ENCODE measurements around the gene RPL15. TPM values are rescaled to one million over a fixed set of nuclear protein-coding genes. Genes with fewer than 3 reads are reported as not detected.

The RPL15 gene
- total and polyA plus RNA-seq, 2 of the 8 experiments (the other 6 are each of a cell fraction or from before 2014, with no cell fraction given) = 2,819 to 6,473 TPM

DNA sequence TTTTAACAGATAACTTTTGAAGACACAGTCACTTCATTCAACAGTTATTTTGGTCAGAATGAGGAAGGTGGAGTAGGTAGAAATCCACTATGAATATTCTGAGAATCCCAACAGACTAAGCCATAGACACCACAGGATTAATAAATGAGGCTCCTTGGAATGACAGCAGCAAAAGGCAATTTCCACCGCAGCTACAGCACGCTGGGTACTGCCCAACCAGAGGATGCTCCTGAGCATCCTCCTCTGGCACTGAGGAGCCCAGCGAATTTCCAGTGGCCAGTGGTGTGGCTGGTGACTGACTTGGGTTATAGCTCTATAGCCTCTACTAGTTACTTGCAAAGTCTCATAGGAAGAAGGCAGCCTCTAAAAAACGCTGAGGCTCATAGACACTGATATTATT is 24.5 kb downstream of the RPL15 start (continued):
- TF ChIP-seq, protein P1, sequence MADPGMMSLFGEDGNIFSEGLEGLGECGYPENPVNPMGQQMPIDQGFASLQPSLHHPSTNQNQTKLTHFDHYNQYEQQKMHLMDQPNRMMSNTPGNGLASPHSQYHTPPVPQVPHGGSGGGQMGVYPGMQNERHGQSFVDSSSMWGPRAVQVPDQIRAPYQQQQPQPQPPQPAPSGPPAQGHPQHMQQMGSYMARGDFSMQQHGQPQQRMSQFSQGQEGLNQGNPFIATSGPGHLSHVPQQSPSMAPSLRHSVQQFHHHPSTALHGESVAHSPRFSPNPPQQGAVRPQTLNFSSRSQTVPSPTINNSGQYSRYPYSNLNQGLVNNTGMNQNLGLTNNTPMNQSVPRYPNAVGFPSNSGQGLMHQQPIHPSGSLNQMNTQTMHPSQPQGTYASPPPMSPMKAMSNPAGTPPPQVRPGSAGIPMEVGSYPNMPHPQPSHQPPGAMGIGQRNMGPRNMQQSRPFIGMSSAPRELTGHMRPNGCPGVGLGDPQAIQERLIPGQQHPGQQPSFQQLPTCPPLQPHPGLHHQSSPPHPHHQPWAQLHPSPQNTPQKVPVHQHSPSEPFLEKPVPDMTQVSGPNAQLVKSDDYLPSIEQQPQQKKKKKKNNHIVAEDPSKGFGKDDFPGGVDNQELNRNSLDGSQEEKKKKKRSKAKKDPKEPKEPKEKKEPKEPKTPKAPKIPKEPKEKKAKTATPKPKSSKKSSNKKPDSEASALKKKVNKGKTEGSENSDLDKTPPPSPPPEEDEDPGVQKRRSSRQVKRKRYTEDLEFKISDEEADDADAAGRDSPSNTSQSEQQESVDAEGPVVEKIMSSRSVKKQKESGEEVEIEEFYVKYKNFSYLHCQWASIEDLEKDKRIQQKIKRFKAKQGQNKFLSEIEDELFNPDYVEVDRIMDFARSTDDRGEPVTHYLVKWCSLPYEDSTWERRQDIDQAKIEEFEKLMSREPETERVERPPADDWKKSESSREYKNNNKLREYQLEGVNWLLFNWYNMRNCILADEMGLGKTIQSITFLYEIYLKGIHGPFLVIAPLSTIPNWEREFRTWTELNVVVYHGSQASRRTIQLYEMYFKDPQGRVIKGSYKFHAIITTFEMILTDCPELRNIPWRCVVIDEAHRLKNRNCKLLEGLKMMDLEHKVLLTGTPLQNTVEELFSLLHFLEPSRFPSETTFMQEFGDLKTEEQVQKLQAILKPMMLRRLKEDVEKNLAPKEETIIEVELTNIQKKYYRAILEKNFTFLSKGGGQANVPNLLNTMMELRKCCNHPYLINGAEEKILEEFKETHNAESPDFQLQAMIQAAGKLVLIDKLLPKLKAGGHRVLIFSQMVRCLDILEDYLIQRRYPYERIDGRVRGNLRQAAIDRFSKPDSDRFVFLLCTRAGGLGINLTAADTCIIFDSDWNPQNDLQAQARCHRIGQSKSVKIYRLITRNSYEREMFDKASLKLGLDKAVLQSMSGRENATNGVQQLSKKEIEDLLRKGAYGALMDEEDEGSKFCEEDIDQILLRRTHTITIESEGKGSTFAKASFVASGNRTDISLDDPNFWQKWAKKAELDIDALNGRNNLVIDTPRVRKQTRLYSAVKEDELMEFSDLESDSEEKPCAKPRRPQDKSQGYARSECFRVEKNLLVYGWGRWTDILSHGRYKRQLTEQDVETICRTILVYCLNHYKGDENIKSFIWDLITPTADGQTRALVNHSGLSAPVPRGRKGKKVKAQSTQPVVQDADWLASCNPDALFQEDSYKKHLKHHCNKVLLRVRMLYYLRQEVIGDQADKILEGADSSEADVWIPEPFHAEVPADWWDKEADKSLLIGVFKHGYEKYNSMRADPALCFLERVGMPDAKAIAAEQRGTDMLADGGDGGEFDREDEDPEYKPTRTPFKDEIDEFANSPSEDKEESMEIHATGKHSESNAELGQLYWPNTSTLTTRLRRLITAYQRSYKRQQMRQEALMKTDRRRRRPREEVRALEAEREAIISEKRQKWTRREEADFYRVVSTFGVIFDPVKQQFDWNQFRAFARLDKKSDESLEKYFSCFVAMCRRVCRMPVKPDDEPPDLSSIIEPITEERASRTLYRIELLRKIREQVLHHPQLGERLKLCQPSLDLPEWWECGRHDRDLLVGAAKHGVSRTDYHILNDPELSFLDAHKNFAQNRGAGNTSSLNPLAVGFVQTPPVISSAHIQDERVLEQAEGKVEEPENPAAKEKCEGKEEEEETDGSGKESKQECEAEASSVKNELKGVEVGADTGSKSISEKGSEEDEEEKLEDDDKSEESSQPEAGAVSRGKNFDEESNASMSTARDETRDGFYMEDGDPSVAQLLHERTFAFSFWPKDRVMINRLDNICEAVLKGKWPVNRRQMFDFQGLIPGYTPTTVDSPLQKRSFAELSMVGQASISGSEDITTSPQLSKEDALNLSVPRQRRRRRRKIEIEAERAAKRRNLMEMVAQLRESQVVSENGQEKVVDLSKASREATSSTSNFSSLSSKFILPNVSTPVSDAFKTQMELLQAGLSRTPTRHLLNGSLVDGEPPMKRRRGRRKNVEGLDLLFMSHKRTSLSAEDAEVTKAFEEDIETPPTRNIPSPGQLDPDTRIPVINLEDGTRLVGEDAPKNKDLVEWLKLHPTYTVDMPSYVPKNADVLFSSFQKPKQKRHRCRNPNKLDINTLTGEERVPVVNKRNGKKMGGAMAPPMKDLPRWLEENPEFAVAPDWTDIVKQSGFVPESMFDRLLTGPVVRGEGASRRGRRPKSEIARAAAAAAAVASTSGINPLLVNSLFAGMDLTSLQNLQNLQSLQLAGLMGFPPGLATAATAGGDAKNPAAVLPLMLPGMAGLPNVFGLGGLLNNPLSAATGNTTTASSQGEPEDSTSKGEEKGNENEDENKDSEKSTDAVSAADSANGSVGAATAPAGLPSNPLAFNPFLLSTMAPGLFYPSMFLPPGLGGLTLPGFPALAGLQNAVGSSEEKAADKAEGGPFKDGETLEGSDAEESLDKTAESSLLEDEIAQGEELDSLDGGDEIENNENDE (IDR thresholded peaks at IDR 0.05; ENCODE audit: insufficient replicate concordance, low read length) = no peak
- no peak for TF ChIP-seq CHD1 (IDR thresholded peaks at IDR 0.05; ENCODE audit: low read depth, low read length)
- no peak for TF ChIP-seq HDAC2 (IDR thresholded peaks at IDR 0.05; ENCODE audit: borderline replicate concordance in 1 of 2, low read depth in 2 of 2, low read length in 2 of 2)
- no peak for TF ChIP-seq SP2 (IDR thresholded peaks at IDR 0.05; ENCODE audit: low read length)
- TF ChIP-seq EGR1 (IDR thresholded peaks at IDR 0.05; ENCODE audit: borderline replicate concordance, low read depth, low read length) = no peak
- TF ChIP-seq, protein P2, sequence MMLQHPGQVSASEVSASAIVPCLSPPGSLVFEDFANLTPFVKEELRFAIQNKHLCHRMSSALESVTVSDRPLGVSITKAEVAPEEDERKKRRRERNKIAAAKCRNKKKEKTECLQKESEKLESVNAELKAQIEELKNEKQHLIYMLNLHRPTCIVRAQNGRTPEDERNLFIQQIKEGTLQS (IDR thresholded peaks at IDR 0.05; ENCODE audit: insufficient read depth, low read depth, low read length) = no peak
- no peak for TF ChIP-seq TCF12 (IDR thresholded peaks at IDR 0.05; ENCODE audit: low read depth, low read length)
- no peak for TF ChIP-seq SRF (IDR thresholded peaks at IDR 0.05; ENCODE audit: low read depth, low read length)
- TF ChIP-seq GTF2F1 (IDR thresholded peaks at IDR 0.05; ENCODE audit: borderline replicate concordance, low read depth, low read length) = no peak
- TF ChIP-seq TAF7 (optimal IDR thresholded peaks at IDR 0.05; ENCODE audit: borderline replicate concordance, low read depth, low read length) = no peak
- TF ChIP-seq, protein P3, sequence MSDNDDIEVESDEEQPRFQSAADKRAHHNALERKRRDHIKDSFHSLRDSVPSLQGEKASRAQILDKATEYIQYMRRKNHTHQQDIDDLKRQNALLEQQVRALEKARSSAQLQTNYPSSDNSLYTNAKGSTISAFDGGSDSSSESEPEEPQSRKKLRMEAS (IDR thresholded peaks at IDR 0.05) = no peak

Measured in H1 (cell line).